Endothelial cell of umbilical vein (primary cell): ENCODE measurements around the gene AP1G1. TPM values are rescaled to one million over a fixed set of nuclear protein-coding genes. Genes with fewer than 3 reads are reported as not detected.

Source experiments
- BruUV-seq: library from RNA; stranded (reverse); fragments of 400-500 nt; replicated peaks from 2 replicates; lab custom pipeline; 2021; lab: Mats Ljungman, UMichigan
- CTCF ChIA-PET: fragments of 300-600, 350-600 bp; sonication (Branson Sonifier 250); formaldehyde crosslinking; loops from one replicate; lab custom pipeline; 2021; ENCODE audit warnings: antibody characterized with exemption, inconsistent platforms; lab: Charles Lee
- POLR2A ChIA-PET: fragments of 300-600, 350-600 bp; sonication (Branson Sonifier 250); formaldehyde crosslinking; loops from one replicate; lab custom pipeline; 2021; ENCODE audit warnings: antibody characterized with exemption, inconsistent platforms; lab: Charles Lee
- DNase-seq: peaks from one replicate; pipeline ENCODE4 v3.0.0-alpha.2; 2011; ENCODE audit warnings: low read depth, low spot score
- FAIRE-seq: peaks from 2 replicates; lab custom pipeline; 2011; peaks lifted over from hg19 to GRCh38; lab: Jason Lieb, UNC
- H2AFZ ChIP-seq: 2 replicates; pipeline ENCODE4 v1.6.0; 2012; ENCODE audit warnings: low read depth, low read length, control low read depth, inconsistent platforms
- H3K27ac ChIP-seq: 2 replicates; pipeline ENCODE4 v1.5.1; 2011; ENCODE audit warnings: low read depth, mild to moderate bottlenecking, control low read depth, low read length, moderate library complexity; ENCODE audit not compliant: insufficient read depth
- H3K27me3 ChIP-seq, 2 experiments: 2 replicates each; pipeline versions ENCODE4 v1.6.0 to v1.6.1; 2011; ENCODE audit warnings: low read length in 2 of 2, mixed read lengths in 1 of 2; ENCODE audit not compliant: control insufficient read depth in 2 of 2, insufficient read depth in 2 of 2
- H3K36me3 ChIP-seq, 2 experiments: 2 replicates in 1 of 2; 3 replicates in 1 of 2; pipeline ENCODE4 v1.5.1; 2011; ENCODE audit warnings: low read length in 2 of 2, mild to moderate bottlenecking in 1 of 2, moderate library complexity in 1 of 2; ENCODE audit not compliant: control insufficient read depth in 2 of 2, insufficient read depth in 2 of 2; ENCODE audit errors: extremely low read depth in 1 of 2
- H3K4me1 ChIP-seq: 3 replicates; pipeline ENCODE4 v1.5.1; 2011; ENCODE audit warnings: mild to moderate bottlenecking, low read length; ENCODE audit not compliant: control insufficient read depth, insufficient read depth; ENCODE audit errors: extremely low read depth
- H3K4me2 ChIP-seq: 2 replicates; pipeline ENCODE4 v1.6.1; 2011; ENCODE audit warnings: low read length, control low read depth, mixed read lengths; ENCODE audit not compliant: insufficient read depth
- H3K4me3 ChIP-seq, 3 experiments: fragments of 200-600 bp in 1 of 3; sonication (generic), shearing (Covaris generic) in 1 of 3; replicated peaks in 1 of 3; 2 replicates each; pipeline ENCODE4 v1.5.1; 2011 to 2016; ENCODE audit warnings: control low read depth in 3 of 3, low read length in 3 of 3, mild to moderate bottlenecking in 2 of 3, inconsistent platforms in 1 of 3, low read depth in 1 of 3, moderate library complexity in 1 of 3; ENCODE audit not compliant: insufficient read depth in 1 of 3
- H3K79me2 ChIP-seq: 2 replicates; pipeline ENCODE4 v1.6.0; 2012; ENCODE audit warnings: low read length, inconsistent platforms; ENCODE audit not compliant: control insufficient read depth, insufficient read depth
- H3K9ac ChIP-seq: replicated peaks from 2 replicates; pipeline ENCODE3; 2011; ENCODE audit warnings: low read length, control low read depth; ENCODE audit not compliant: insufficient read depth; ENCODE audit errors: extremely low read depth
- H3K9me1 ChIP-seq: replicated peaks from 3 replicates; pipeline ENCODE4 v1.6.0; 2011; ENCODE audit warnings: mild to moderate bottlenecking, low read length; ENCODE audit not compliant: control insufficient read depth, insufficient read depth; ENCODE audit errors: extremely low read depth
- H3K9me3 ChIP-seq: replicated peaks from 2 replicates; pipeline ENCODE4 v1.5.1; 2012; ENCODE audit warnings: low read length, inconsistent platforms; ENCODE audit not compliant: control insufficient read depth, insufficient read depth
- H4K20me1 ChIP-seq: replicated peaks from 2 replicates; pipeline ENCODE3; 2011; ENCODE audit warnings: mild to moderate bottlenecking, low read length; ENCODE audit not compliant: control insufficient read depth, insufficient read depth; ENCODE audit errors: extremely low read depth
- EZH2 ChIP-seq: IDR thresholded peaks from 2 replicates; pipeline ENCODE4 v1.6.1; 2012; ENCODE audit warnings: borderline replicate concordance, low read depth, mild to moderate bottlenecking, moderate library complexity, low read length, inconsistent platforms; ENCODE audit not compliant: severe bottlenecking
- FOS ChIP-seq: IDR thresholded peaks from 2 replicates; pipeline ENCODE4 v1.6.1; 2011; ENCODE audit warnings: mild to moderate bottlenecking, low read length, moderate library complexity, borderline replicate concordance; ENCODE audit not compliant: insufficient read depth
- JUN ChIP-seq: IDR thresholded peaks from 2 replicates; pipeline ENCODE4 v1.6.1; 2011; ENCODE audit warnings: borderline replicate concordance, low read depth; ENCODE audit not compliant: insufficient read length, insufficient read depth
- MYC ChIP-seq: IDR thresholded peaks from one replicate; pipeline ENCODE4 v1.6.1; 2011; ENCODE audit warnings: mild to moderate bottlenecking, low read depth, low read length
- POLR2A ChIP-seq: IDR thresholded peaks from 2 replicates; pipeline ENCODE4 v1.6.1; 2012; ENCODE audit warnings: low read depth, mild to moderate bottlenecking, control low read depth, low read length
- POLR2AphosphoS5 ChIP-seq: IDR thresholded peaks from 2 replicates; pipeline ENCODE4 v1.6.1; 2012; ENCODE audit warnings: low read depth, mild to moderate bottlenecking, control low read depth, low read length, moderate library complexity; ENCODE audit not compliant: insufficient read depth
- dilution Hi-C: fragments of 300-500 bp; cut with MboI; formaldehyde crosslinking; loops from one replicate; pipeline ENCODE4 v1.15.0; 2019; ENCODE audit warnings: low sequenced_read_pairs; ENCODE audit not compliant: extremely low pct_ligation_motif_present
- intact Hi-C: fragments of 100-400 bp; cut with micrococcal nuclease; formaldehyde crosslinking; loops from one replicate; pipeline ENCODE4 v1.10.0; 2022
- polyA plus RNA-seq, 4 experiments: library from polyadenylated mRNA; depleted of rRNA in 3 of 4; stranded (reverse) in 3 of 4; unstranded in 1 of 4; fragments of >200 nt; gene quantifications; 2 replicates each; pipeline versions ENCODE4 v1.2.1 to v1.2.3, GENCODE V29; 2011 to 2012; ENCODE audit warnings: missing spikeins in 1 of 4
- total RNA-seq: library from RNA; stranded (reverse); gene quantifications from 2 replicates; pipeline ENCODE4 v1.2.3, GENCODE V29; 2021
- TF ChIP-seq, protein P1 (sequence below), 2 donors: IDR thresholded peaks; 1 replicate in 1 of 2; 2 replicates in 1 of 2; pipeline ENCODE4 v1.5.1; 2011; ENCODE audit warnings: low read length in 2 of 2, mild to moderate bottlenecking in 2 of 2, moderate library complexity in 2 of 2, control low read depth in 1 of 2, inconsistent platforms in 1 of 2, low read depth in 1 of 2; ENCODE audit not compliant: insufficient read depth in 1 of 2; ENCODE audit errors: extremely low read depth in 1 of 2
- TF ChIP-seq, protein P2 (sequence below): IDR thresholded peaks from 2 replicates; pipeline ENCODE4 v1.6.1; 2011; ENCODE audit not compliant: insufficient read depth, insufficient read length

The AP1G1 gene
- total and polyA plus RNA-seq, 2 donors (not counting 3 experiments of a cell fraction or from before 2014, with no cell fraction given): 57.4 to 85.3 TPM

DNA sequence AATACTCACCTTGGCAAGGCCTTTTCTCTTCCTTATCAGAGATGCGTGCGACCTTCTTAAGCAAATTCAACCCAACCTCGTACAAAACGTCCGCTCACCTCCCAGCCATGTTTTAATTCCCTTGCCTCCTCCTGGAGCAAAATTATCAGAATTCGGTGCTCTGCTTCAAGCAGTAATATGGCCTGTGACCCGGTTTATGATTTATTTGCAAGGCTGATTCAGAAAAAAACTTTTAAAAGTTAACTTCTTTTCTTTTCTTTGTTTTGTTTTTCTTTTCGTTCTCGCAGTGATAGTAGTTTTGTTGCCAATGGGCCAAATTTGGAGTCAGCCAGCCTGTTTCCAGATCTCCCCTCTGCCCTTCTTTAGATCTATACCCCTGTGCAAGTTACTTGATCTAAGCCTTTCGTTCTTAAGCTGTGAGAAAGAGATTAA, 84.3 kb downstream of the AP1G1 start, which contains the start of gene PHLPP2:
Gene PHLPP2 (minus strand): TSS at position 382 of the 432 bp plus-strand sequence. CDS start 9,906 bp downstream, outside the sequence.
- Histone ChIP-seq H3K4me2 (peak within 1 kb of the TSS; percentile 93), H4K20me1 (no peaks in the 10 kb centered on the region), H3K9ac (peak within 1 kb of the TSS; percentile 81), H3K27ac (peak within 1 kb of the TSS; percentile 70), H3K9me3 (no peaks in the 10 kb centered on the region), H3K4me3 (peak within 1 kb of the TSS; percentile 72 to 87 (median 74)), H3K27me3 (no peaks in the 10 kb centered on the region), H3K9me1 (no peaks in the 10 kb centered on the region), H3K79me2 (peaks cover 17% of the 10 kb centered on the region), H3K36me3 (no peaks in the 10 kb centered on the region), H2AFZ (peak within 1 kb of the TSS; percentile 99), H3K4me1 (peaks cover 13% of the 10 kb centered on the region)
- CTCF ChIA-PET: interaction anchor here (1.0 kb wide), 1 partner anchor 237 kb away, joined by 5 read pairs; no protein-coding TSS in a partner anchor
- TSS peak; percentile 59 for BruUV-seq
- DNase-seq: no peak
- dilution Hi-C loops: no loop called here
- TF ChIP-seq, protein P1, sequence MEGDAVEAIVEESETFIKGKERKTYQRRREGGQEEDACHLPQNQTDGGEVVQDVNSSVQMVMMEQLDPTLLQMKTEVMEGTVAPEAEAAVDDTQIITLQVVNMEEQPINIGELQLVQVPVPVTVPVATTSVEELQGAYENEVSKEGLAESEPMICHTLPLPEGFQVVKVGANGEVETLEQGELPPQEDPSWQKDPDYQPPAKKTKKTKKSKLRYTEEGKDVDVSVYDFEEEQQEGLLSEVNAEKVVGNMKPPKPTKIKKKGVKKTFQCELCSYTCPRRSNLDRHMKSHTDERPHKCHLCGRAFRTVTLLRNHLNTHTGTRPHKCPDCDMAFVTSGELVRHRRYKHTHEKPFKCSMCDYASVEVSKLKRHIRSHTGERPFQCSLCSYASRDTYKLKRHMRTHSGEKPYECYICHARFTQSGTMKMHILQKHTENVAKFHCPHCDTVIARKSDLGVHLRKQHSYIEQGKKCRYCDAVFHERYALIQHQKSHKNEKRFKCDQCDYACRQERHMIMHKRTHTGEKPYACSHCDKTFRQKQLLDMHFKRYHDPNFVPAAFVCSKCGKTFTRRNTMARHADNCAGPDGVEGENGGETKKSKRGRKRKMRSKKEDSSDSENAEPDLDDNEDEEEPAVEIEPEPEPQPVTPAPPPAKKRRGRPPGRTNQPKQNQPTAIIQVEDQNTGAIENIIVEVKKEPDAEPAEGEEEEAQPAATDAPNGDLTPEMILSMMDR (IDR thresholded peaks at IDR 0.05; ENCODE audit: extremely low read depth in 1 of 2, insufficient read depth in 1 of 2, low read depth in 1 of 2, low read length in 2 of 2): no peak
- TF ChIP-seq FOS: no peak
- TF ChIP-seq JUN: no peak
- TF ChIP-seq, protein P2, sequence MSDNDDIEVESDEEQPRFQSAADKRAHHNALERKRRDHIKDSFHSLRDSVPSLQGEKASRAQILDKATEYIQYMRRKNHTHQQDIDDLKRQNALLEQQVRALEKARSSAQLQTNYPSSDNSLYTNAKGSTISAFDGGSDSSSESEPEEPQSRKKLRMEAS: no peak
- TF ChIP-seq EZH2: no peak
- TF ChIP-seq POLR2A: no peak
- no peak for TF ChIP-seq MYC
- TF ChIP-seq POLR2AphosphoS5: no peak
- peak; percentile 15 for FAIRE-seq
- intact Hi-C loops: loop anchor here (1.0 to 10.0 kb wide), 3 partner anchors 84 to 370 kb away; partner anchors contain the start of genes AP1G1, DHX38, TXNL4B and ZNF821
- POLR2A ChIA-PET: no interaction called here
